ENCODE measurements around the gene IKZF1.

IKZF1 gene

GRCh38 chr7:50310956-50311355 lies 6.4 kb downstream of the IKZF1 start:
- no peak for DNase-seq (ENCODE audit: low read depth)
- TF ChIP-seq, protein P1, sequence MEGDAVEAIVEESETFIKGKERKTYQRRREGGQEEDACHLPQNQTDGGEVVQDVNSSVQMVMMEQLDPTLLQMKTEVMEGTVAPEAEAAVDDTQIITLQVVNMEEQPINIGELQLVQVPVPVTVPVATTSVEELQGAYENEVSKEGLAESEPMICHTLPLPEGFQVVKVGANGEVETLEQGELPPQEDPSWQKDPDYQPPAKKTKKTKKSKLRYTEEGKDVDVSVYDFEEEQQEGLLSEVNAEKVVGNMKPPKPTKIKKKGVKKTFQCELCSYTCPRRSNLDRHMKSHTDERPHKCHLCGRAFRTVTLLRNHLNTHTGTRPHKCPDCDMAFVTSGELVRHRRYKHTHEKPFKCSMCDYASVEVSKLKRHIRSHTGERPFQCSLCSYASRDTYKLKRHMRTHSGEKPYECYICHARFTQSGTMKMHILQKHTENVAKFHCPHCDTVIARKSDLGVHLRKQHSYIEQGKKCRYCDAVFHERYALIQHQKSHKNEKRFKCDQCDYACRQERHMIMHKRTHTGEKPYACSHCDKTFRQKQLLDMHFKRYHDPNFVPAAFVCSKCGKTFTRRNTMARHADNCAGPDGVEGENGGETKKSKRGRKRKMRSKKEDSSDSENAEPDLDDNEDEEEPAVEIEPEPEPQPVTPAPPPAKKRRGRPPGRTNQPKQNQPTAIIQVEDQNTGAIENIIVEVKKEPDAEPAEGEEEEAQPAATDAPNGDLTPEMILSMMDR (conservative IDR thresholded peaks at IDR 0.05; ENCODE audit: control insufficient read depth, insufficient read depth, low read depth, low read length): no peak
- no peak overlapping the region for H3K4me3 ChIP-seq (ENCODE audit: control insufficient read depth, low read depth, low read length)

DNA sequence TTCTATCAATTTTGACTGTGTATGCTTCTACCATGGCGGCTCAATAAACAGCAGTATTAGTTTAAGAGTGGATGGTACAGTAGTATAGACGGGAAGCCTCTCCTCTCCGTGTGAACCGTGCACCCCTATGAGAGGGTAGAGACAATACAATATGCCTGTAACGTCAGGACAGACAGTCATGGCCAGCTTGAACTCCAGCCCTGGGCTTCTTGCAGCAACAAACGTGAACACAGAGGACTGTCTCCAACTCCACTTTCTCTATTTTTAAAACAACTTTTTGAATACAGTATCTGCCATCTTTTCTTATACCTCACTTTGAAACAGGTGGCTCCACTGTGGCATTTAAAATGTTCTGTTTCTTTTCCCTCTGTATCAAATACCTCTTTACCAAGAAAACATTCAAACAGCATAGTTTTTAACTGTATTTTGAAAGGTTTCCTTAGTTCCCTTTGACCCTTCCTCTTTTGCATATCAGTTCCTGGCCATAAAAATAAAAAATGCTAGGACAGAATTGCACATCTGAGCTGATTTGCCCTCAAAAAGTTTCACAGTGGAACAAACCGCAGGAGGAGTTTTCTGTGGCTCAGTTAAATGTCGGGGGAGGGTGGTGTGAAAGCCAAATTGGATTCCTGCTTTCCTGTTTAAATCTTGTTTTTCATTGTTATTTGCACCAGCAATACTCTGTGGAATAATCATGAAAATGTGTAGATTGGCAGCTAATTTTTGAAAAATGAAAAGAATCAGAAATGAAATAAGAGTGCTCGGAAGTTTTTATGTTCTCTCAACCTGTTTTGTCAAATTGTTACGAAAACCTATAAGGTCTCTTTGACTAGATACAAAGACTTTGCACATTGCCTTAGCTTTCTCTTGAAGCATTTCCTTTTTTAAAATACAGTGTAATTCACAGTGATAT lies 8.0 kb downstream of the IKZF1 start:
- no peak overlapping the region for H3K4me3 ChIP-seq (ENCODE audit: control insufficient read depth, low read depth, low read length)
- DNase-seq (ENCODE audit: low read depth): no peak
- TF ChIP-seq, protein P1 (conservative IDR thresholded peaks at IDR 0.05; ENCODE audit: control insufficient read depth, insufficient read depth, low read depth, low read length): no peak

DNA sequence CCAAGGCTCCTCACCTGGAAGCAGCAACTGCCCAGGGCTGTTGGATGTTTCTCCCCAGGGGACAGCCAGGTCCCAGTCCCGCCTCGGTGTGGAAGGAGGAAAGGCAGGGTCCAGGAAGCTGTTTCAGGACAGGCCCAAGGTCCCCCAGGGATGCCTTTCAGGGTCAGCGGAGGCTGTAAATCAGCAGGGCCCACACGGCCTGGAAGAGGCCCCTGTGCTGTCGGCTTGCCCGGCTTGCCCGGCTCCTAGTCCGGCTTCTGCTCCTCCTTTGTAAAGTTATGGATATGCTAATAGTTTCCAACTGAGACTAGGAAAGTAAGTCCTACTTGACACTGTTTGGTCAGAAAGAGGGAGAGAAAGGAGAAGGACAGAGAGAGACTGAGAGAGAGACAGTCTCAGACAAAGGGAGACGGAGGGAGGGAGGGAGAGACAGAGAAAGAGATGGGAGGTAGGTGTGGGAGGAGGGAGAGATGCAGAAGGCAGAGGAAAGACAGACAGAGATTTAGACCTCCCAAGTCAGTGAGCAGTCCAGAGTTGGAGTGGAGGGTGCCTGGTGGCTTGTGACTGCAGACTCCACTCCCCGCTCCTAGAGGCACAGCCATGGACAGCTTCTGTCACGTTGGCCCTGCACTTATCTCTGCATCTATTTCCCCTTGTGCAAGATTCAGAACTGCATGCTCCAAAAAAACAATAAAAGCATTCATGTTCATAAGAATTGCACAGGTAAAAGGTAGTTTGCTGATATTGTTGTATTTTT lies 10.5 kb downstream of the IKZF1 start:
- TF ChIP-seq, protein P1 (conservative IDR thresholded peaks at IDR 0.05; ENCODE audit: control insufficient read depth, insufficient read depth, low read depth, low read length): no peak
- no peak overlapping the region for H3K4me3 ChIP-seq (ENCODE audit: control insufficient read depth, low read depth, low read length)
- DNase-seq (ENCODE audit: low read depth): no peak

GRCh38 chr7:50315739-50316671 lies 11.5 kb downstream of the IKZF1 start:
- DNase-seq (ENCODE audit: low read depth): no peak
- H3K4me3 ChIP-seq (ENCODE audit: control insufficient read depth, low read depth, low read length): no peak overlapping the region
- TF ChIP-seq, protein P1 (conservative IDR thresholded peaks at IDR 0.05; ENCODE audit: control insufficient read depth, insufficient read depth, low read depth, low read length): no peak

GRCh38 chr7:50317221-50317678 lies 12.7 kb downstream of the IKZF1 start:
- TF ChIP-seq, protein P1 (conservative IDR thresholded peaks at IDR 0.05; ENCODE audit: control insufficient read depth, insufficient read depth, low read depth, low read length): no peak

More at GRCh38 chr7:50317221-50317678, 12.7 kb downstream of the IKZF1 start:
- DNase-seq (ENCODE audit: low read depth): no peak
- no peak overlapping the region for H3K4me3 ChIP-seq (ENCODE audit: control insufficient read depth, low read depth, low read length)
